ENCODE data around the gene MAPK6. TPM values are rescaled to one million over a fixed set of nuclear protein-coding genes. Genes with fewer than 3 reads are reported as not detected.

The MAPK6 gene
- total and polyA plus RNA-seq, 9 of the 15 experiments (the other 6 are each of a cell fraction or from before 2014, with no cell fraction given): 28.5 to 97.1 (median 74.0) TPM

DNA sequence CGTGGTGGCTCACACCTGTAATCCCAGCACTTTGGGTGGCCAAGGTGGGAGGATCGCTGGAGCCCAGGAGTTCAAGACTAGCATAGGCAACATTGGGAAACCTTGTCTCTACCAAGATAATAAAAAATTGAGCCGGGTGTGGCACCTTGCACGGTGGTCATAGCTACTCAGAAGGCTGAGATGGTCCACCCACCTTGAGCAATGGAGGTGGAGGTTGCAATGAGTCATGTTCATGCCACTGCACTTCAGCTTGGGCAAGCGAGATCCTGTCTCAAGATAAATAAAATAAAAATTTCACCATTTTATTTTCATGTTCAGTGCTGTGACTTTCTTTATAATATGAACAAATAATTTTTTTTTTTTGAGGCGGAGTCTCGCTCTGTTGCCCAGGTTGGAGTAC, 12.5 kb downstream of the MAPK6 start:
- DNase-seq (ENCODE audit: extremely low read depth in 1 of 4, low spot score in 3 of 4): no peak
- CTCF ChIA-PET (ENCODE audit: low intra/inter-chr PET ratio): no interaction called here
- 80% methylated on average over 5 of the region's 7 CpGs for WGBS (ENCODE audit: insufficient coverage, low coverage, missing lambda C conversion rate)
- ATAC-seq: no peak
- Histone ChIP-seq H3K79me2 (ENCODE audit: control insufficient read depth, insufficient read depth, low read length) (peaks cover 98% of the 10 kb centered on the region), H3K4me3 (no peak overlapping the region), H2AFZ (ENCODE audit: low read depth, low read length) (no peak overlapping the region), H3K27ac (ENCODE audit: extremely low read depth, low read depth, low read length) (no peak overlapping the region), H3K27me3 (ENCODE audit: control insufficient read depth in 2 of 2, insufficient read depth in 2 of 2, low read length in 2 of 2) (no peaks in the 10 kb centered on the region), H3K9ac (ENCODE audit: insufficient read depth in 1 of 2, low read depth in 2 of 2, low read length in 2 of 2) (no peak overlapping the region), H3K36me3 (ENCODE audit: control insufficient read depth, insufficient read depth, low read length) (peaks cover 43% of the 10 kb centered on the region; the same call in 2 of the 3 replicates), H3K9me3 (replicated peaks; ENCODE audit: control insufficient read depth, insufficient read depth, low read depth, low read length) (peaks cover 5% of the 10 kb centered on the region; the same call in 1 of the 2 replicates), H3K9me1 (ENCODE audit: control insufficient read depth, insufficient read depth, low read length) (peaks cover 2% of the 10 kb centered on the region), H3K4me1 (replicated peaks in 1 of 2; ENCODE audit: control insufficient read depth in 2 of 2, insufficient read depth in 2 of 2, low read length in 2 of 2) (peaks cover 2 to 5% of the 10 kb centered on the region in 2 experiments; a peak in 2 of 5 replicates), H4K20me1 (replicated peaks; ENCODE audit: control insufficient read depth, insufficient read depth, low read length) (peaks cover 7% of the 10 kb centered on the region), H3K4me2 (ENCODE audit: insufficient read depth, low read length) (no peak overlapping the region)
- intact Hi-C loops (cut with micrococcal nuclease) (no loop called here), in situ Hi-C loops (cut with MboI) (no loop called here)
- BruUV-seq (replicated peaks): no TSS peak
- TF ChIP-seq HMG20A (CRISPR knock-in tag; conservative IDR thresholded peaks at IDR 0.05): no peak
- TF ChIP-seq THAP7 (CRISPR knock-in tag; IDR thresholded peaks at IDR 0.05): no peak
- 0 out of 2 replicates have a peak, but pooled peaks have one; percentile 16 for TF ChIP-seq POLR2AphosphoS5 (IDR thresholded peaks at IDR 0.05; ENCODE audit: control insufficient read depth, insufficient read depth, low read depth, low read length)
- TF ChIP-seq MYC (IDR thresholded peaks at IDR 0.05; ENCODE audit: low read depth, low read length): no peak
- TF ChIP-seq MYC (CRISPR knock-in tag; IDR thresholded peaks at IDR 0.05; ENCODE audit: borderline replicate concordance, low read depth): no peak
- no peak for TF ChIP-seq MAFK (IDR thresholded peaks at IDR 0.05; ENCODE audit: low read length)
- no peak for FAIRE-seq
- POLR2A ChIA-PET: interaction anchor here (0.6 to 7.1 kb wide), 2 partner anchors 9 to 89 kb away, joined by 3 to 84 read pairs; no protein-coding TSS in a partner anchor

Measured in K562 (cell line).